AG10803 (cell line): ENCODE data around the gene SOCS7.

Experiments
- DNase-seq: peaks from one replicate; pipeline ENCODE4 v3.0.0; 2010; ENCODE audit warnings: low read depth
- H3K4me3 ChIP-seq: 2 replicates; pipeline ENCODE4 v1.5.1; 2011; ENCODE audit warnings: mild to moderate bottlenecking, low read length, control low read depth
- TF ChIP-seq, protein P1 (sequence below): conservative IDR thresholded peaks from 2 replicates; pipeline ENCODE4 v1.5.1; 2011; ENCODE audit warnings: mild to moderate bottlenecking, low read length, control low read depth, inconsistent platforms

The SOCS7 gene

GRCh38 chr17:38344420-38344745 lies 7.3 kb upstream of the SOCS7 start:
- no peak overlapping the region for H3K4me3 ChIP-seq
- TF ChIP-seq, protein P1, sequence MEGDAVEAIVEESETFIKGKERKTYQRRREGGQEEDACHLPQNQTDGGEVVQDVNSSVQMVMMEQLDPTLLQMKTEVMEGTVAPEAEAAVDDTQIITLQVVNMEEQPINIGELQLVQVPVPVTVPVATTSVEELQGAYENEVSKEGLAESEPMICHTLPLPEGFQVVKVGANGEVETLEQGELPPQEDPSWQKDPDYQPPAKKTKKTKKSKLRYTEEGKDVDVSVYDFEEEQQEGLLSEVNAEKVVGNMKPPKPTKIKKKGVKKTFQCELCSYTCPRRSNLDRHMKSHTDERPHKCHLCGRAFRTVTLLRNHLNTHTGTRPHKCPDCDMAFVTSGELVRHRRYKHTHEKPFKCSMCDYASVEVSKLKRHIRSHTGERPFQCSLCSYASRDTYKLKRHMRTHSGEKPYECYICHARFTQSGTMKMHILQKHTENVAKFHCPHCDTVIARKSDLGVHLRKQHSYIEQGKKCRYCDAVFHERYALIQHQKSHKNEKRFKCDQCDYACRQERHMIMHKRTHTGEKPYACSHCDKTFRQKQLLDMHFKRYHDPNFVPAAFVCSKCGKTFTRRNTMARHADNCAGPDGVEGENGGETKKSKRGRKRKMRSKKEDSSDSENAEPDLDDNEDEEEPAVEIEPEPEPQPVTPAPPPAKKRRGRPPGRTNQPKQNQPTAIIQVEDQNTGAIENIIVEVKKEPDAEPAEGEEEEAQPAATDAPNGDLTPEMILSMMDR, result no peak
- no peak for DNase-seq

DNA sequence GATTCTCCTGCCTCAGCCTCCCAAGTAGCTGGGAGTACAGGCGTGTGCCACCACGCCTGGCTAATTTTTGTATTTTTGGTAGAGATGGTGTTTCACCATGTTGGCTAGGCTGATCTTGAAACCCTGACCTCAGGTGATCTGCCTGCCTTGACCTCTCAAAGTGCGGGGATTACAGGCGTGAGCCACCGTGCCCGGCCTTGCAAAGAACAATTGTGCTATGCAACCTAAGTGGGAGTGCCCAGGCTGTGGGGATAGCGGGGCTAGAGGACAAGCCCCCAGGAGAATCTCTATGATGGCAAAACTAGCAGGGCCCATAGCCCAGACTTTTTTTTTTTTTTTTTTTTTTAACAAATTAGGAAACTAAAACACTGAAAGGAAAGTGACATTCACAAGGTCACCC lies 5.9 kb upstream of the SOCS7 start:
- TF ChIP-seq, protein P1, result no peak
- no peak overlapping the region for H3K4me3 ChIP-seq
- DNase-seq, result no peak

GRCh38 chr17:38349097-38349730 lies 2.4 kb upstream of the SOCS7 start:
- TF ChIP-seq, protein P1, result peak; percentile 98
- DNase-seq, result peak; percentile 80

GRCh38 chr17:38350035-38350434 lies 1.6 kb upstream of the SOCS7 start:
- DNase-seq, result no peak
- H3K4me3 ChIP-seq, result no peak overlapping the region
- TF ChIP-seq, protein P1, result no peak

More at GRCh38 chr17:38349097-38349730, 2.4 kb upstream of the SOCS7 start:
- H3K4me3 ChIP-seq, result no peak overlapping the region

DNA sequence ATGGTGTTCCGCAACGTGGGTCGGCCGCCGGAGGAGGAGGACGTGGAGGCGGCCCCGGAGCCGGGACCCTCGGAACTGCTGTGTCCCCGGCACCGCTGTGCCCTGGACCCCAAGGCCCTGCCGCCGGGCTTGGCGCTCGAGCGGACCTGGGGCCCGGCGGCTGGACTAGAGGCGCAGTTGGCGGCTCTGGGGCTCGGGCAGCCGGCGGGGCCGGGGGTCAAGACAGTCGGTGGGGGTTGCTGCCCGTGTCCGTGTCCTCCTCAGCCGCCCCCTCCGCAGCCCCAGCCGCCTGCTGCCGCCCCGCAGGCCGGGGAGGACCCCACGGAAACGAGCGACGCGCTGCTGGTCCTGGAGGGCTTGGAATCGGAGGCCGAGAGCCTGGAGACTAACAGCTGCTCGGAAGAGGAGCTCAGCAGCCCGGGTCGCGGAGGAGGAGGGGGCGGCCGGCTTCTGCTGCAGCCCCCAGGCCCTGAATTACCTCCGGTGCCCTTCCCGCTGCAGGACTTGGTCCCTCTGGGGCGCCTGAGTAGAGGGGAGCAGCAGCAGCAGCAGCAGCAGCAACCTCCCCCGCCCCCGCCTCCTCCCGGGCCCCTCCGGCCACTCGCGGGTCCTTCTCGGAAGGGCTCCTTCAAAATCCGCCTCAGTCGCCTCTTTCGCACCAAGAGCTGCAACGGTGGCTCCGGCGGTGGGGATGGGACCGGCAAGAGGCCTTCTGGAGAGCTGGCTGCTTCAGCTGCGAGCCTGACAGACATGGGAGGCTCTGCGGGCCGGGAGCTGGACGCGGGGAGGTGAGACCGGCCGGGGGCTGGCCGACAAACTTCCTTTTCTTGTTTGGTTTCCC lies 821 bp downstream of the SOCS7 start:
- TF ChIP-seq, protein P1, result no peak
- peak overlapping the region; percentile 75 for H3K4me3 ChIP-seq
- DNase-seq, result peak; percentile 17

DNA sequence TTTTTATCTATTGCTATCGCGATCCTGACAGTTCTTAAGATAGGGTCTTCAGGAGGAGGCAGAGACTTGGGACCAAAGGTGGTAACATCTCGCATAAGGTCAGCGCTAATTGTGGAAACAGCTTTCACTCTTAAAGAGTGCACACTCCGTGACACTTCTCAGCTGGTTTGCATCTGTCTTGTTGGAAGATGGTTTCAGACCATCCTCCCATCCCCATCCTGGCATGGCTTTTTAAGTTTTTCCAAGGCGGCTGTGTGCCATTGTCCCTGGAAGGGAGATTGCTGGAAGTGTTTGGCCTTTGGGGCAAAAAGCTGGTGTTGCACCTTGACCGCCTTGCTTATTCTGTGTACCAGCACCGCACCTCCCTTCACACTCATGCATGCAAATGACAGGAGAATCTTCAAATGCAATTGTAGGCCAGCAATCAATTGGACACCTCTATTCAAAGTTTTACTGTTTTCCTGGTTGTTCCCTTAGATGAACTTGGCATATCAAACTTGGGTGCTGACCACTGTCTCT lies 1.5 kb downstream of the SOCS7 start:
- H3K4me3 ChIP-seq, result peak overlapping the region; percentile 75
- TF ChIP-seq, protein P1, result no peak
- DNase-seq, result no peak

DNA sequence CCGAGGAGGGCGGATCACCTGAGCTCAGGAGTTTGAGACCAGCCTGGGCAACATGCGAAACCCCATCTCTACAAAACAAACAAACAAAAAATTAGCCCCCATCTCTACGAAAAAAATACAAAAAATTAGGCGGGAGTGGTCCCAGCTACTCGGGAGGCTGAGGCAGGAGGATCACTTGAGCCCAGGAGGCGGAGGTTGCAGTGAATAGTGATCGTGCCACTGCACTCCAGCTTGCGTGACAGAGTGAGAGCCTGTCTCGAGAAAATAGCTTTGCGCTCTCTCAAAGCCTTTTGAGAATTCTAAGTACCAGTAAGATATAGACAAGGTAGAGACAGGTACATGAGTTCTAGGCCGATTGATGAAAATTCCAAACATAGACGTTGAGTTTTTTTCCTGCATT lies 2.0 kb downstream of the SOCS7 start:
- no peak for DNase-seq
- H3K4me3 ChIP-seq, result peak overlapping the region; percentile 75
- TF ChIP-seq, protein P1, result no peak
